AG04450 (cell line): ENCODE data around the gene MAOA. TPM values are rescaled to one million over a fixed set of nuclear protein-coding genes. Genes with fewer than 3 reads are reported as not detected.

Source experiments
- CTCF ChIA-PET: fragments of 300-600, 350-600 bp; formaldehyde crosslinking; extraction: SDS; loops from one replicate; lab custom pipeline; 2022; ENCODE audit warnings: antibody characterized with exemption, inconsistent platforms; lab: Charles Lee
- POLR2A ChIA-PET: fragments of 350-600 bp; formaldehyde crosslinking; extraction: SDS; loops from one replicate; lab custom pipeline; 2021; ENCODE audit warnings: antibody characterized with exemption, inconsistent platforms; lab: Yijun Ruan, JAX
- DNase-seq: peaks from one replicate; pipeline ENCODE4 v3.0.0-alpha.2; 2011; ENCODE audit warnings: low read depth, low spot score
- H3K27ac ChIP-seq: one replicate; pipeline ENCODE4 v1.5.1; 2012; ENCODE audit warnings: low read depth, low read length, control low read depth
- H3K27me3 ChIP-seq: one replicate; pipeline ENCODE4 v1.6.0; 2012; ENCODE audit warnings: low read length; ENCODE audit not compliant: control insufficient read depth, insufficient read depth
- H3K4me3 ChIP-seq: 2 replicates; pipeline ENCODE4 v1.5.1; 2011; ENCODE audit warnings: mild to moderate bottlenecking, low read depth, low read length, control low read depth
- H3K9me3 ChIP-seq: 2 replicates; pipeline ENCODE4 v1.5.1; 2012; ENCODE audit warnings: low read length; ENCODE audit not compliant: control insufficient read depth, insufficient read depth
- polyA plus RNA-seq: library from polyadenylated mRNA; depleted of rRNA; stranded (reverse); fragments of >200 nt; gene quantifications from 2 replicates; pipeline ENCODE4 v1.2.3, GENCODE V29; 2011
- TF ChIP-seq, protein P1 (sequence below): IDR thresholded peaks from 2 replicates; pipeline ENCODE4 v1.5.1; 2011; ENCODE audit warnings: low read depth, low read length, control low read depth, inconsistent platforms

Gene MAOA
- polyA plus RNA-seq, 1 experiment = 0.40 TPM

GRCh38 chrX:43741843-43742573 is 85.9 kb downstream of the MAOA start:
- no peak for DNase-seq
- no peaks in the 10 kb centered on the region for H3K27me3 ChIP-seq
- H3K4me3 ChIP-seq = no peak overlapping the region
- POLR2A ChIA-PET = no interaction called here
- H3K9me3 ChIP-seq = no peaks in the 10 kb centered on the region
- H3K27ac ChIP-seq = no peak overlapping the region
- TF ChIP-seq, protein P1, sequence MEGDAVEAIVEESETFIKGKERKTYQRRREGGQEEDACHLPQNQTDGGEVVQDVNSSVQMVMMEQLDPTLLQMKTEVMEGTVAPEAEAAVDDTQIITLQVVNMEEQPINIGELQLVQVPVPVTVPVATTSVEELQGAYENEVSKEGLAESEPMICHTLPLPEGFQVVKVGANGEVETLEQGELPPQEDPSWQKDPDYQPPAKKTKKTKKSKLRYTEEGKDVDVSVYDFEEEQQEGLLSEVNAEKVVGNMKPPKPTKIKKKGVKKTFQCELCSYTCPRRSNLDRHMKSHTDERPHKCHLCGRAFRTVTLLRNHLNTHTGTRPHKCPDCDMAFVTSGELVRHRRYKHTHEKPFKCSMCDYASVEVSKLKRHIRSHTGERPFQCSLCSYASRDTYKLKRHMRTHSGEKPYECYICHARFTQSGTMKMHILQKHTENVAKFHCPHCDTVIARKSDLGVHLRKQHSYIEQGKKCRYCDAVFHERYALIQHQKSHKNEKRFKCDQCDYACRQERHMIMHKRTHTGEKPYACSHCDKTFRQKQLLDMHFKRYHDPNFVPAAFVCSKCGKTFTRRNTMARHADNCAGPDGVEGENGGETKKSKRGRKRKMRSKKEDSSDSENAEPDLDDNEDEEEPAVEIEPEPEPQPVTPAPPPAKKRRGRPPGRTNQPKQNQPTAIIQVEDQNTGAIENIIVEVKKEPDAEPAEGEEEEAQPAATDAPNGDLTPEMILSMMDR = no peak
- CTCF ChIA-PET = interaction anchor here (0.6 kb wide), 1 partner anchor 1446 kb away, joined by 6 read pairs; no protein-coding TSS in a partner anchor

DNA sequence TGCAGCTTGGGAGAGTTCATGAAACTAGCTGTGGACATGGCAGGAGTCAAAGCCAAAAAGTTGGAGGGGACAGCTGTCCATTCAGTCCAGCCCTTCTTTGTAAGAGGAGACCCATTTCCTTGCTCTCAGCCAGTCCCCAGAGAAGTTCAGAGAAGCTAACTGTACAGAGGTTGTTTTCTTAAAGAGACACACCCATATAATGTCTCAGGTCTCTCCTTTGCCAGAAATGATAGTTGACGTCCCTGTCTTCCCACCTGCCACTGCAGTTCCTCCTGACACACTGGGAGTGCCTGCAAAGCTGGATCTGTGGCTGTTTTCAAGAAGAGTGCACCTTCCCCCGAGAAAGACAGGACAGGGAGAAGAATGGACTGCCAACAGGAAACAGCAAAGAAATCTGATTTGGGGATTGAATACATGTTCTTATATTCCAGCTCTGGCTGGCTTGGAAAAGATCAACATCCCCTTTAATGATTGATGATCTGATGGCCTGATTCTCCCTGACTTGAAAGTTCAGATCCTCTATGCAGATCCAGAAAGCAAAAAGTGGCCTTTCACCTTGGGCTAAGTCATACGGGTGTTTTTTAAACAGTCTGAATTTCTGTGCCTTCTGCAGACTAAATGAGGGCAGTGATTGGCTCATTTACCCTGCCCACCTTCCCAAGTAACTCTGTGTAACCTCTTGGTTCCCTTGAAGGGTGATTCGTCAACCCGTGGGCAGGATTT is 87.2 kb downstream of the MAOA start:
- no peak for DNase-seq
- CTCF ChIA-PET = no interaction called here
- Histone ChIP-seq H3K27me3 (no peaks in the 10 kb centered on the region), H3K9me3 (no peaks in the 10 kb centered on the region), H3K27ac (no peak overlapping the region), H3K4me3 (no peak overlapping the region)
- TF ChIP-seq, protein P1 = no peak
- POLR2A ChIA-PET = no interaction called here

DNA sequence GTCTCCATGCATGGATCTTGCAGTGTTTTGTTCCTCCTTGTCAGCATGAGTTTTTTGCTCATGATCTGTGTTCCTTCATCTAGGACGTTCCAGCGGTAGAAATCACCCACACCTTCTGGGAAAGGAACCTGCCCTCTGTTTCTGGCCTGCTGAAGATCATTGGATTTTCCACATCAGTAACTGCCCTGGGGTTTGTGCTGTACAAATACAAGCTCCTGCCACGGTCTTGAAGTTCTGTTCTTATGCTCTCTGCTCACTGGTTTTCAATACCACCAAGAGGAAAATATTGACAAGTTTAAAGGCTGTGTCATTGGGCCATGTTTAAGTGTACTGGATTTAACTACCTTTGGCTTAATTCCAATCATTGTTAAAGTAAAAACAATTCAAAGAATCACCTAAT is 88.2 kb downstream of the MAOA start:
- Histone ChIP-seq H3K27me3 (no peaks in the 10 kb centered on the region), H3K9me3 (no peaks in the 10 kb centered on the region), H3K4me3 (no peak overlapping the region), H3K27ac (no peak overlapping the region)
- DNase-seq = no peak
- ChIA-PET CTCF (no interaction called here), POLR2A (no interaction called here)
- TF ChIP-seq, protein P1 = no peak

GRCh38 chrX:43745938-43746721 is 90.0 kb downstream of the MAOA start:
- no peak overlapping the region for H3K27ac ChIP-seq
- no peak overlapping the region for H3K4me3 ChIP-seq
- H3K9me3 ChIP-seq = no peaks in the 10 kb centered on the region
- POLR2A ChIA-PET = no interaction called here
- DNase-seq = no peak
- TF ChIP-seq, protein P1 = no peak
- CTCF ChIA-PET = no interaction called here
- H3K27me3 ChIP-seq = no peaks in the 10 kb centered on the region
